Muscle of back (tissue), 13 donors: ENCODE data around the gene KCNC4. TPM values are rescaled to one million over a fixed set of nuclear protein-coding genes. Genes with fewer than 3 reads are reported as not detected.

Experiments
- DNase-seq, 3 donors: peaks; one replicate each; pipeline versions ENCODE4 v3.0.0 to v3.0.0-alpha.2; 2013
- long read RNA-seq, 9 donors: transcript quantifications; one replicate each; lab custom pipeline, GENCODE V29; 2026
- polyA plus RNA-seq, 10 donors: library from polyadenylated mRNA; unstranded; fragments of 120-200 nt; gene quantifications; one replicate each; pipeline ENCODE4 v1.2.1, GENCODE V29; 2013; ENCODE audit not compliant: insufficient read length in 10 of 10

The KCNC4 gene
- 1 to 10 TPM; 5.5 to 9.3 (median 6.7) TPM for polyA plus RNA-seq
- long read RNA-seq, donor 1, partial matches to known transcripts, result 0 of 1 reads
- long read RNA-seq, donor 1, other reads (novel, unspliced or antisense), result 0 of 1 reads
- long read RNA-seq, donor 2, partial matches to known transcripts, result 0 of 1 reads
- long read RNA-seq, donor 2, other reads (novel, unspliced or antisense), result 0 of 1 reads
- long read RNA-seq, donor 3, result 0 reads
- long read RNA-seq, donor 4, partial matches to known transcripts, result 0 of 1 reads
- long read RNA-seq, donor 4, other reads (novel, unspliced or antisense), result 0 of 1 reads
- long read RNA-seq, donor 5, result 0 reads
- long read RNA-seq, donor 6, full-length matches to known transcripts, result 2 of 2 reads
- long read RNA-seq, donor 6, partial matches to known transcripts, result 0 of 2 reads
- long read RNA-seq, donor 6, other reads (novel, unspliced or antisense), result 0 of 2 reads
- long read RNA-seq, donor 7, partial matches to known transcripts, result 0 of 1 reads
- long read RNA-seq, donor 7, other reads (novel, unspliced or antisense), result 0 of 1 reads
- long read RNA-seq, donor 8, result 0 reads
- long read RNA-seq, donor 9, result 0 reads

DNA sequence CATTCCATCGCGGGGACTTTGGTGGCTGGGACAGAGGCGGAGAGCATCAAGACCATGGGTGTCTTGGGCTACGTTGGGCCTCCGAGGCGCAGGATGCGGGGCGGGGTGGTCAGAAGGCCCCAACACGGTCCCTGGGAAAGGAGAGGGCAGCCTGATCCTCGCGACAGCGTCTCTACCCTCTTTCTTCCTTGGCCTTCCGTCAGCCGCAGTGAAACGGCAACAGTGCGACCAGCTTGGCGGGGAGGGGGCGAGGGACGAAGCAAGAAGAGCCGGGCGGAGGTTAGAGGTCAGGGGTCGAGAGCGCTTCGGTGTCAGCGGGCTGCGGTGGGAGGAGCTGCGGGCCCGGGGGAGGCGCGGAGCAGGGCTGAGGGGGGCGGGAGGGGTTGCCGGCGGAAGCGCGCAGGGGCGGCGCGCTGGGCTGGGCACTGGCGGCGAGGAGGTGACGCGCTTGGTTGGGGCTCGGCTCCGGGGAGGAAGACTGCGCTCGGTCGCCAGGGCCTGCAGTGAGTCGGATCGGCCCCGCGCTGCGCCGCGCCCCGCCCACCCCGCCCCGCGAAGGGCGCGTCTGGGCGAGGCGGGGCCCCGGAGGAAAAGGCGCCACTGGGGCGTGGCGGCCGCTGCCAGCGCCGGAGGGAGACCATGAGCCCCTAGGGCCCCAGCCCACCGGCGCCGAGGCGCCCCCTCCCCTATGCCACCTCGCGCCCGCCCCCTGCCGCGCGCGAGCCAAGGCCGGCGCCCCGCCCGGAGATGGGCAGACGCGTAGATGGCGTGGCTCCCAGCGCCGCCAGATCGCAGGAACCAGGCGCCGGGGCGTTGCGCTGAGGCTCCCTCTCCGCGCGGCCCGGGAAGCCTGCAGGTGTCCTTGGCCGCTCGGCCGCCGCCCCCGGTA lies at the start of gene KCNC4:
TSS of gene KCNC4 (plus strand) at position 600 of the 889 bp plus-strand sequence. CDS start 1,186 bp downstream, outside the sequence.
- DNase-seq, result peak; percentile 62 to 76 (median 63)

- DNase-seq, result no peak
These were observed 49.5 kb upstream of the KCNC4 start for GRCh38 chr1:110160538-110161100.

- DNase-seq, result no peak
These were observed 48.9 kb upstream of the KCNC4 start for GRCh38 chr1:110161165-110161564.

DNA sequence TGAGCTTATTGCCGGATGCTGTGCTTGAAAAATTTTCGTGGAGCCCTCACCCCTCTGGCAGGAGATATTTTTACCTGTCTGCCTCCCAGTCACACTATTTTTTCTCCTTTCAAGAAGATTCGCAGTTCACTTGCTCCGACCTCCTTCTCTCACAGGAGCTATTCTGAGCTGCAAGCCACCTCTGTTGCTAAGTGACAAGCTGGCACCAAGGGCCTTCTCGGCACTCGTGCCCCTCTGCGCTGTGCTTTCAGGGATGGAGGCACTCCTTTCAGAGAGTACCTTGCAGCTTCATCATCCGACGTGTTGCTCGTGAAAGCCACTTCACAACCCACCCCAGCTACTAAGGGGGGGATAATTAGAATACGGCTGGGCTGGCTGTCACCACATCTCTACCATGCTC lies 48.3 kb upstream of the KCNC4 start:
- no peak for DNase-seq

GRCh38 chr1:110163591-110163990 lies 46.5 kb upstream of the KCNC4 start:
- DNase-seq, result no peak

DNA sequence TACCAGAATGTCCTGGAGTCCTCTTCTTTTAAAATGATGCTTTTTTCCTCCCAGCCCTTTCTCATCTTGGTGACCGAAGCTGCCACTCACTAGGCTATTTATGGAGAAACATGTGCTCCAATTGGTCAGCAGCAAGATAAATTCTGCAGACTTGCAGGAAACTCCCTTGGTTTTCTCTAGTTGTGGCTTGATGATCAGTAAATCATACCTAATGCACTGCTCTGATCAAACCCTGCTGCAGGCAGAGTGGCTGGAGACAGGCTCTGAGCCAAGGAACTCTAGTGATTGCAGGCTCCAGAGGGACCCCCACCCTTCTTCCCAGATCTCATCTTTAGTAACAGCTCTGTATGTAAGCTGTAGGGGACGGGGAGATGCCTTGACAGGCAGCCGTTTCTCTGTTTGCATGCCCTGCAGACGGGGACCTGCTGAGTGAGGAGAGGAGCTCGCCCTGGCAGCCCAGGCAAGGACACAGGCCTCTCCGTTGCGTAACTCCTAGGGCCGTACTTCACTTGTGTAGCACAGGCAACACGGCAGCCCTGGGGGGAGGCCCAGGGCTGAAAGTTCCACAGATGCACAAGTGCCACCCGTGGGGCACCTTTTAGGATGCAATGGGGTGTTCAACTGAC lies 45.3 kb upstream of the KCNC4 start:
- DNase-seq, result no peak

GRCh38 chr1:110165761-110166231 lies 44.3 kb upstream of the KCNC4 start:
- no peak for DNase-seq

DNA sequence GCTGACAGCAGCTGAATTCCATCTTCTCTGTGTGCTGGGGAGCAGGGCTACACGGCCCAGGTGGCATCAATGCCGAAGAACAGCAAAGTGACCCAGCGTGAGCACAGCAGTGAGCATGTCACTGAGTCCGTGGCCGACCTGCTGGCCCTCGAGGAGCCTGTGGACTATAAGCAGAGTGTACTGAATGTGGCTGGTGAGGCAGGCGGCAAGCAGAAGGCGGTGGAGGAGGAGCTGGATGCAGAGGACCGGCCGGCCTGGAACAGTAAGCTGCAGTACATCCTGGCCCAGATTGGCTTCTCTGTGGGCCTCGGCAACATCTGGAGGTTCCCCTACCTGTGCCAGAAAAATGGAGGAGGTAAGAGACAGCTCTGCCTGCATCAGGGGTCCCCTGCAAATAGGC lies 43.3 kb upstream of the KCNC4 start:
- no peak for DNase-seq

GRCh38 chr1:110170766-110171733 lies 39.1 kb upstream of the KCNC4 start:
- peak in 1 of 3 donors; percentile 10 for DNase-seq

DNA sequence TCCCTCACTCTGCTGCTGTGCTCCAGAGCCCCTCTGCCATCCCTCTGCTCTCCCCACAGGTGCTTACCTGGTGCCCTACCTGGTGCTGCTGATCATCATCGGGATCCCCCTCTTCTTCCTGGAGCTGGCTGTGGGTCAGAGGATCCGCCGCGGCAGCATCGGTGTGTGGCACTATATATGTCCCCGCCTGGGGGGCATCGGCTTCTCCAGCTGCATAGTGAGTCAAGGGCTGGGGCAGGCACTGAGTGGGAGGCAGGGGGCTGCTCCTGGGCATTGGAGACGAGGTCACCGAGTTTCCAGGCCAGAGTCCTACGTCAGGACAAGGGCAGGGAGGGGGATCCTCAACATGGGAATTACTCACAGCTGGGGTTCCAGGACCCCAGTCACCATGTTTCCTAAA lies 38.1 kb upstream of the KCNC4 start:
- DNase-seq, result no peak

GRCh38 chr1:110173466-110174105 lies 36.5 kb upstream of the KCNC4 start:
- DNase-seq, result no peak

- DNase-seq, result no peak
These were observed 35.2 kb upstream of the KCNC4 start for GRCh38 chr1:110174961-110175360.

DNA sequence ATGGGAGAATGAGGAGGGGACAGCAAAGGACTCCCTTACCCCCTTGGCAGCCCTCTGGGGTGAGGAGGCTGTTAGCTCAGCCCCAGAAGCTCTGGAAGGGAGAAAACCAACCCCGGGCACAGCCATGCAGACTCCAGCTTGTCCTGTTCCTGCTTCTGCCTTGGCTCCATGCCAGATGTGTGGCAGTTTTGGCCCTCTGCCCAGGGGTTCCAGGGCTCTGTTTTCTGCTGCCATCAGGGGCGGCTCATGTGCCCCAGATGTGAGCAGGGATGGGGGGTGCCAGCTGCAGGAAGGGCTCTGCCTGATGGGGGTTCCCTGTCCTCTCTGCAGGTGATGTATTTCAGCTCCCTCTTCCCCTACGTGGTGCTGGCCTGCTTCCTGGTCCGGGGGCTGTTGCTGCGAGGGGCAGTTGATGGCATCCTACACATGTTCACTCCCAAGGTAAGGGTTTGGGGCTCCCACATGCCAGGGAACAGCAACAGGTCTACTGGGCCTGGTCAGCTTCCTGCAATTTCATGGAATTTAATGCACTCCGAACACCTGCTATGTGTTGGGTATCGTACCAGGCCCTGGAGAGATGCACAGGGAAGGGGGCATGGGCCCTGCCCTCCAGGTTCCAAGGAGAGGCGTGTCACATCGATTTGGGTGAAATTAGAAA lies 33.7 kb upstream of the KCNC4 start:
- DNase-seq, result peak in 1 of 3 donors; percentile 32

DNA sequence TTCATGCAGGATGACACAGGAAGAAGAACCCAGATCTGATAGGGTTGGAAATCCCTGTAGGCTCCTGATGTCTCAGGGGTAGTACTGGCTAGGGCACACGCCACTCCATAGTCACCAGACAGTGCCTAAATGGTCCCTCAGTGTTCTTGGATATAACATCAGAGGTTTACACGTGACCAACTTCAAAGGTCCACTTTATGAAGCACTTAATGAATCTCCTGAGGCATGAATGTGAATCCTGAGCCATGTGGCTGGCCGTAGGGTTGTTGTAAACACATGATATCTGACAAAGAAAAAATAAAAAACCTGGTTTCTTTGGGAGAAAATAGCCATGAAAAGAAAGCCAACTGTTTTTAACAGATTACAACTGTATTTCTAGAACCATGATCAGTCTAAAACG lies 32.3 kb upstream of the KCNC4 start:
- no peak for DNase-seq

- no peak for DNase-seq
These were observed 26.4 kb upstream of the KCNC4 start for GRCh38 chr1:110183642-110184167.

- DNase-seq, result no peak
These were observed 25.7 kb upstream of the KCNC4 start for GRCh38 chr1:110184446-110184845.

- DNase-seq, result no peak
These were observed 24.9 kb upstream of the KCNC4 start for GRCh38 chr1:110185181-110185580.

- no peak for DNase-seq
These were observed 23.6 kb upstream of the KCNC4 start for GRCh38 chr1:110186558-110186957.
